NCI-H1105 (cell line): ENCODE data around the gene COG1.

ENCODE experiments used
- DNase-seq: peaks from one replicate; lab custom pipeline; 2025; lab: John Stamatoyannopoulos, UW

COG1 gene

DNA sequence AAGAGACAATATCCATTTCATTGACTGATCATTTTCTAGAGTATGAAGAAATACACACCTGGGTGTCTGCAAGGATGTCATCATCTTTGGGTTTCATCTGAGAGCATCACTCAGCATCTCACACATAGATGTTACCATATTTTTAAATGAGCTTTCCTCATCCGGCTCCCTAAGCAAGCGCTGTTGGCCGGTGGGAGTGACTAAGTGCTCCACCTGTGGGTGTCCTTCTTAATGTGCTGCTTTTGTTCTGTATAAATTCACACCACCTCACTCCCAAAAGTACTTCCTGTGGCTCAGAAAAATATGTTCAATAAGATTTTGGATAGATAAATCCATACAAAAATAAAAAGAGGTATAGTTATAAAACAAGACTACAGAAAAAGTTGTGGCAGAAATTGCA, 20.6 kb upstream of the COG1 start:
- DNase-seq = no peak

DNA sequence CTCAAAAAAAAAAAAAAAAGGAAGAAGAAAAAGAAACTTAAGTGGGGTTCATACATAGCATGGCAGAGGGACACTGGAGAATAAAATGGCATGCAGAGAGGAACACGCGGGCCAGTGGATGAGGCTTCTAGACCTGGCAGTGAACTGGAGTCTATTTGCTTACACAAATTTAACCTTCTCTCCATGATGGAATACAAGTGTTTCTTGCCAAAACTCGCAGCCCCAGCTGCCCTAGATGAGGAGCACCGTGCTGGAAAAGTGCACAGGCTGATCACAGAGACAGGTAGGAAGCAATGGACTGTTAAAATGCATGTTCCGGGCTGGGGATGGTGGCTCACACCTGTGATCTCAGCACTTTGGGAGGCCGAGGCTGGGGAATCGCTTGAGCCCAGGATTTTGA, 18.7 kb upstream of the COG1 start:
- no peak for DNase-seq

DNA sequence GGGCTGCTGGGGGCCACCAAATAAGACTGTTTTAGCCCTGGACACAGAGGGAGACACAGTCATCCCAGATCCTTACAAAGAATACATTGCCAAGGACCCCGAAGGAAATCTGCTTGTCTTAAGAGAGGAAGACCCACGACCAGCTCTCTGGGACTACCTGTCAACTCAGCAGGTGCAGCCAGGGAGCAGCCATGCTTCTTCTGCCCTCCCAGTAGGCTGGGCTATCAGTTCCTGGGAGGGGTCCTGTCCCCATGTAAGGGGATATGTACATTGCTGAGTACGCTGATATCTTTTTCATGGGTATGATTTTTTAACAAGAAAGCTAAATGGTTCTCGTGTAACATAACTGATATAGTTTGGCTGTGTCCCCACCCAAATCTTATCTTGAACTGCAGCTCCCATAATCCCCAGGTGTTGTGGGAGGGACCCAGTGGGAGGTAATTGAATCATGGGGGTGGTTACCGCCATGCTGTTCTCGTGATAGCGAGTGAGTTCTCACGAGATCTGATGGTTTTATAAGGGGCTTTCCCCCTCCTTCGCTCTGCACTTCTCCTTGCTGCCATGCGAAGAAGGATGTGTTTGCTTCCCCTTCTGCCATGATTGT, 16.8 kb upstream of the COG1 start:
- no peak for DNase-seq

DNA sequence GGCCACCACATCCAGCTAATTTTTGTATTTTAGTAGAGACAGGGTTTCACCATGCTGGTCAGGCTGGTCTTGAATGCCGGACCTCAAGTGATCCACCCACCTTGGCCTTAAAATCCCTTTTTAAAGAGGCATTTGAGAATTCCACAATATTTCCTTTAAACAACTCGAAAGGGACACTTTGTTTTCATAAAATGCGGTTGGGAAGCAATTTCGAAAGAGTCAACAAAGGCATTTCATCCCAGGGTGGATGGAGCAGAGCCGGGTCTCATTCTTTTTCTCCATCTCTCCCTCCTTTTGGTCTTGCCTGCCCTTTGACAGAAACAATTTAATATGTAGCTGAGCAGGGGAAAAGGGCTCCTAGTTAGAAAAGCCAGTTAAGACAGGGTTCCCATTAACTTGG, 13.5 kb upstream of the COG1 start:
- no peak for DNase-seq

DNA sequence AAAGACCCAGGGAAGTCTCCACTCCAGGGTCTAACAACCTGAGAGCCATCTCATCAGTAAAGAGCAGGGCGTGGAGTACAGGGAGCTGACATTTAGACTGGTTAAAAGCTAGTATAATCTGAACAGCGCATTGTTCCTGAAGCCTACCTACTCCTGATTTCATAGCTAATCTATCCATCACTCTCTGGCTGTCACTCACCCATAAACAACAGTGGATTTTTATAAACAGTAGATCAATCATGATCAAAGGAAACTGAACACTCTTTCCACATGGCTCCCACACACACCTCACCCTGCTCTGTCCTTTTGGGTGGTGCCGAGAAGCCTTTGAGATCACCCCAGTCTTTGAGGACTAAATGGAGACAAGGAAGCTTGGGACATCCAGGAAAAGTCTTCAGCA, 13.0 kb upstream of the COG1 start:
- DNase-seq = no peak

DNA sequence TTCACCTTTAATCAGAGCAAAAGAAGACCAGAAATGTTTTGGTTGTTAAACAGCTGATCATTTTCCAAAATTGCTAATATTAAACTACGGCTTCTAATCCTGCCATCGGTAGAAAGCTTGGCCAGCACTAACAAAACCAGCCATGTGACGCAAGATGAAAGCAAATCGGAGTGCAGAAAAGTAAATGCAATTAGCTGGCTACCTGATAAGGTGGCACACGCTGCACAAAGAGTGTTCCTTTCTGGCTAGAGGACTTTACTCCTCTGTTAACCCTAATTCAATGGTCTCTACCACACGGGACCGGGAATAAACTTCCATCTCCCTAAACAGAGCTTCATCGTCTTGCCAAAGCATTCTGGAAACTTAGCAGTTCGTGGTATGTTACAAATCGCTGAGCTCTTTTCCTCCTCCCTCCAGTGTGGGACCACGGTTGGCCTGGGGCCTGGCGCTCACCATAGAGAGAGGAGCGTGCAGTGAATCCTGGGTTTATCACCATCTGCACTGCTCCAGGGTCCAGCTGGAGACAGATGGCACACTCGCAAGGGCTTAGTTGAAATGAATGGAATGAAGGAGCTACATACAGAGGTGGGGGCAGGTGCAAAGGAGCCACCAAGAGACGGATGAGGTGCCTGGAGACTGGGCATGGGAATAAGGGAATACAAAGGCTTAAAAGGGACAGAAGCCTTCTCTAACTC, 10.1 kb upstream of the COG1 start:
- no peak for DNase-seq

DNA sequence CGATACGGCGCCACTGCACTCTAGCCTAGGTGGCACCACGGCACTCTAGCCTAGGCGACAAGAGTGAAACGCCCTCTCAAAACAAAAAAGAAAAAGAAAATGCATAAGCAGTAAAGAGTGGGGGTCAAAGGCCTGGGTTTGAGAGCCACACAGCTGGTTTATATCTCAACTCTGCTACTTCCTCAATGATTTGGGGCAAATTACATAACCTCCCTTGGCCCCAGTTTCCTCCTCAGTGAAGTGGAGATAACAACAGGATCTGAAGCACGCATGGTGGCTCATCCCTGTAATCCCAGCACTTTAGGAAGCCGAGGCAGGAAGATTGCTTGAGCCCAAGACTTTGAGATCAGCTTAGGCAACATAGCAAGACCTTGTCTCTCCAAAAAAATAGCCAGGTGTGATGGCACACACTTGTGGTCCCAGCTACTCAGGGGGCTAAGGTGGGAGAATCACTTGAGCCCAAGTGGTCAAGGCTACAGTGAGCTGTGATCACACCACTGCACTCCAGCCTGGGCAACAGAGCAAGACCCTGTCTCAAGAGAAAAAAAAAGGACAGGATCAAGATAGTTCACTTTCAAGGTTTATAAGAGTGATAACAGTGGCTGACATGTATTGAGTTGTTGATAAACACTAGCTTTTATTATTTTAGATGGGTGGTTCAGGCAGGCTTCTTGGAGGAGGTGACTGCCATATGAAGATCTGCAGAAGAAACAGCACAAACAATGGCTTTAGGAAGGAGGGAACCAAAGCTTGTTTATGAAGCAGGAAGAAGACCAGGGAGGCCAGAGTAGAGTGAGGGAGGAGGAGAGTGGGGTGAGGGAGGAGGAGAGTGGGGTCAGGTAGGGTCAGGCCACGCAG, 8.5 kb upstream of the COG1 start:
- no peak for DNase-seq

DNA sequence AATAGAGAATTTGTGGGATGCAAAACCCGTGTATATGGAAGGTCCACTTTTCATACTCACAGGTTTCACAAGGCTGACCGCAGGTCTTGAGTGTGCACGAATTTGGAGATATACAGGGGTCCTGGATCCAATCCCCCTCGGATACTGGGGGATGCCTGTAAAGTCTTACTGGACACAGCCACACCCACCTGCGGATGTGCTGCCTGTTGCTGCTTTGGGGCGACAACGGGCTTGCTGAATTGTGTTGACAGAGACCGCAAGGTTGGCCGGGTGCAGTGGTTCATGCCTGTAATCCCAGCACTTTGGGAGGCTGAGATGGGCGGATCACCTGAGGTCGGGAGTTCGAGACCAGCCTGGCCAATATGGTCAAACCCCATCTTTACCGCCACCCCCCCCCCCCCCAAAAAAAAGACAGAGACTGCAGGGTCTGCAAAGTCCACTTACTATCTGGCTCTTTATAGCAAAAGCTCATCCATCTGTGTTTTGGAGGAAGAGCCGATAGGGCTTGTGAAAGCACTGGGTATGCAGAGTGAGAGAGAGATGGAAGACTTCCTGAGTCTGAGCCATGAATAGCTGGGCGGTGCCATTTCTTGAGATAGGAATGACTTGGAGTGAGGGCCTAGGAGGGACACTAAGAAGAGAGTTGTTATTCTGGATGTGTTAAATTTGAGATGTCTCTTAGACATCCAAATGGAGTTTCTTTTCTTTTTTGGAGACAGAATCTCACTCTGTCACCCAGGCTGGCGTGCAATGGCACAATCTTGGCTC, 6.4 kb upstream of the COG1 start:
- no peak for DNase-seq

DNA sequence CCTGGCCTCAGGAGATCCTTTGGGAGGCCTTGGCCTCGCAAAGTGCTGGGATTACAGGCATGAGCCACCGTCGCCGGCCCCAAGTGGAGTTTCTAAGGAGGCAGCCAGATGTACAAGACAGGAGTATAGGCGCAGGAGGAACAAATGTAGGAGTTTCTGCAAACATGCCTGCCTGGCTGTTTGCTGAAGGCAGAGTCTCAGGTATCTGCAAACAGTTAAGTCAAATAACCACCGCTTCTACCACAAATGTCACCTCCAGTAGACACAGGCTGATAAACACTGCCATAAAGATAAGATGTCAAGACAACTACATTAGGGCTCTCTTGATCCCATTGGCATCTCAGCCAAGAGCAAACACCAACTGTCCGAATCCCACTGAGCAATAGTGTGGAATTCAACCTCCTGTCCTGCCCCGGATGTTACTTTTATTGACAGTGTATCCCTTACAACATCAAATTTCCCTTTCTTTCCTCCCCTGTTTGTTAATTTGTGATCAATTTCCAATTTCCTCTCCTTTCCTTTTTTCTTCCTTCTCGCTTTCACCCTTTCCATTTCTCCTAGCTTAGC, 5.6 kb upstream of the COG1 start:
- no peak for DNase-seq

DNA sequence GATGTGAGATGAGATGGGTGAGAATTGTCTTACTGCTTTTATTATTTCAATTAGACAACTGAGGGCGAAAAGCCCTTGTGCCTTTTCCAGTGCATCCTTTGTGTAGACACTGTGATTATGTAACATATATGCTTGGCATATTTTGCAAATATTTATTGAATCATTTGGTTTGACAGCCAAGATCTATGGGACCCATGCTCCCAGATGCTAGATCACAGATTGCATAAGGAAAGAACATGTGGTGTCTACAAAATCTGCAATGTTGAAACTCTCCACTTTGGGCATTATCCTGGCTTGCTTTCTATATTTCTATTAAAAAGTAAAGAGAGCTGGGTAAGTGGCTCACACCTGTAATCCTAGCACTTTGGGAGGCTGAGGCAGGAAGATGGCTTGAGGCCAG, 4.8 kb upstream of the COG1 start:
- DNase-seq = no peak

DNA sequence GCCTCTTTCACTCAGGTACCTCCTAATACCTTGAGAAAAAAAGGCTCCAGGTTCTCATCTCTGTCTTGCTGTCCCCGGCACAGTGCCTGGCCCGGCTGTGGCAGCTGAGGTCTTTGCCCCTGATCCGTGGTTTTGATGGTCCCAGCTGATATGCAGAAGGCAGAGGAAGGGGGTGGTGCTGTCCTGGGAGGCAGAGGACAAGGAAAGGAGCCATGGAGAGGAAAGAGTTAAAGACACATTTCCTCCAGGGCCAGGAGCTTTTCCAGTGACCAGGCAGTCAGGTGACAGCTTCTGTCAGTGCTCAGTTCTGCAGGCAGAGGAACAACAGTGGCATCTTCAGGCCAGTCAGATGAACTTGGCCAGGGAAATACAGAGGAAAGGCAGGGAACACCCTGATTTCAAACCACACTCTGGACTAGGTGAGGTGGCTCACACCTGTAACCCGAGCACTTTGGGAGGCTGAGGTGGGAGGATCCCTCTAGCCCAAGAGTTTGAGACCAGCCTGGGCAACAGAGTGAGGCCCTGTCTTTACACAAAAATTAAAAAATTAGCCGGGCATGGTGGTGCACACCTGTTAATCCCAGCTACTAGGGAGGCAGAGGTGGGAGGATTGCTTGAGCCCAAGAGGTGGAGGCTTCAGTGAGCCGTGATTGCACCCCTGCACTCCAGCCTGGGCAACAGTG, 3.3 kb upstream of the COG1 start:
- no peak for DNase-seq

DNA sequence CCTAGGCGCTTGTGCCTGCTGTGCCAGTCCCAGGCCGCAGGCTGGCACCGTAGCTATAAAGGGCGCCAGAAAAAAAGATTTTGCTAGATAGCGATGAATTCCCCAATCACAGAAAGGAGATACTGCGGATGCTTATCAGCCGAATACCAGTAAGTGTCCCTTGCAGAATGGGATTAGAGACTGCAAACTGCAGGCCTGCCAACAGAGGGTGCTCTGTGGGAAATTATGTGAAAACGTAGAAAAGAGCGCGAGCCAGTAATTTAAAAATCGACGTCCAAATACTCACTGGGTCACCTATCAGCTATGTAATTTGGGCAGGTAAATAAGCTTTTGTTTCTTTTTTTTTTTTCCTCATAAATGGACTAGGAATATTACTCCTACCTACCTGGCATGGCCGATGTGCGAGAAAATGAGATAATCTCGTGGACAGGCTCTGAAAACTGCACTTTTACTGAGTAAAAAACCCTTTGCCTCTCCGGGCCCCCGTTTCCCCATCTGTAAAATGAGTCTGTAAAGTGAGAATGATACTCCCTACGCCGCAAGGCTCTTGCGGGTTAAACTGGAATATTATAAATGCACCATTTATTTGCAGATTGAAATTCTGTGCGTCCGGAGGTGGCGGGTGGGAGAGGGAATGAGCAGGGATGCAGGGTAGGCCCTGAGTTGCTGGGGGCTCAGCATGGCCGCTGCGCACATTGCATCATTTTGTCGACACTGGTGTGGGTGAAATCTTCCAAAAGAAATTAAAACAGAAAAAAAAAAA, 1.2 kb upstream of the COG1 start:
- peak; percentile 39 for DNase-seq

DNA sequence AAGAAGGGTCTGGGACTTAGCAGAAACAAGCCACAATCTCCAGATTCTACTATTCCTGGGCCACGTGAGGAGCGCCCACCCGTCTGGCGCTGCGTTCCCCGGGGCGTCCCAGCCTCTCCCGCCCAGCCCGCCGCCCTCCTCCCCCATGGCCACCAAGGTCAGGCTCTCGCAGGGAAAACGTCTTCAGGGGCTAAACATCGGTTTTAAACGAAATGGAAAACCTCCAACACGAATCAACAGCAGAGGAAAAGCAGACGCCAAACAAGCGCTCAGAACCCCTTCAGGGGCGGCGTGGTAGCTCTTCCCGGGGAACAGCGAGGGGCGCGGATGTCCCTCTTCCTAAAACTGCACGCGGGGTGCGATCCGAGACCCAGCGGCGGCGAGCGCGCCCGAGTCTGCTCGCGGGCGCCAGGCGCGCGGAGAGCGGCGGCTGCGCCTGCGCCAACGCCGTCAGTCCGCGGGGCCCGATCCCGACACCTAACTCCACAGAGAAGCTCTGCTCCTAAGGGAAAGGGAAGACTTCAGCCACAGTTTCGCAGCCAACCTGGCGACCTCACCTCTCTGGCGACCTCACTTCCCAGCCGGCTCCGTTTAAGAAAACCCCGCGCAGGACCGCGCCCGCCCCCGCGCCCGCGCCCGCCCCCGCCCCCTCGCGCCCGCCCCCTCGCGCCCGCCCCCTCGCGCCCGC, 505 bp upstream of the COG1 start:
- DNase-seq = peak; percentile 50

DNA sequence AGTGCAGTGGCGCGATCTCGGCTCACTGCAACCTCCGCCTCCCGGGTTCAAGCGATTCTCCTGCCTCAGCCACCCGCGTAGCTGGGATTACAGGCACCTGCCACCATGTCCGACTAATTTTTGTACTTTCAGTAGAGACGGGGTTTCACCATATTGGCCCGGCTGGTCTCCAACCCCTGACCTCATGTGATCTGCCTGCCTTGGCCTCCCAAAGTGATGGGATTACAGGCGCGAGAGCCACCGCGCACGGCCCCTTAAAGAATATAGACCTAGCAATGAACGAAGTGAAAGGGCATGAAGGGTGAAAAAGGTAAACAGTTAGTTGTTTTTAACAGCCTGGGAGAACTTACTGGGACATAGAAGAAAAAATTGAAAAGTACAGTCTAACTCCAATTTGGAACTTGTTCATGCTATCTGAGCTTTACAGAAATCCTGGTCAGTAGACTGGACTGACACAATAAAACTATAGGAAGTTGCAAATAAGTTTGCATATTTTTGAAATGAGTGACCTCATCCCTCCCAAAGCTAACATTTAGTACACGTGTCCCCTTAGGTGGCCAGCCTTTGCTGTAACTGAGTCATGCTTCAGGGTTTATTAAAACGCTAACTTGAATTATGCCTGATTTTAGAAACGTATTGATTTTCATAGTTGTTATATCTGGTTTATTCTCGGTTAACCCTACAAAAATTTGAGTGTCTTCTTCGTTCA, 1.8 kb downstream of the COG1 start:
- DNase-seq = no peak

DNA sequence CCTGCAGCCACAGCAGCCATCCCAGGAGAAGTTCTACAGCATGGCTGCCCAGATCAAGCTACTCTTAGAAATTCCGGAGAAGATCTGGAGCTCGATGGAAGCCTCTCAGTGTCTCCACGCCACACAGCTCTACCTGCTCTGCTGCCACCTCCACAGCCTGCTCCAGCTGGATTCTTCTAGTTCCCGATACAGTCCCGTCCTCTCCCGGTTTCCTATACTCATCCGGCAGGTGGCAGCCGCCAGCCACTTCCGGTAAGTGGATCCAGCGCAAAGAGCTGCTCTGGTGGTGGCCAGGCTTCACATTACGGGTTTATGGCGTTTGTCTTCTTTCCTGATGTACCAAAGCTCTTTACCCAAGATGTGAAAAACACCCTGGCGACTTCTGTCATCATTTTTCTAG, 3.6 kb downstream of the COG1 start:
- no peak for DNase-seq

DNA sequence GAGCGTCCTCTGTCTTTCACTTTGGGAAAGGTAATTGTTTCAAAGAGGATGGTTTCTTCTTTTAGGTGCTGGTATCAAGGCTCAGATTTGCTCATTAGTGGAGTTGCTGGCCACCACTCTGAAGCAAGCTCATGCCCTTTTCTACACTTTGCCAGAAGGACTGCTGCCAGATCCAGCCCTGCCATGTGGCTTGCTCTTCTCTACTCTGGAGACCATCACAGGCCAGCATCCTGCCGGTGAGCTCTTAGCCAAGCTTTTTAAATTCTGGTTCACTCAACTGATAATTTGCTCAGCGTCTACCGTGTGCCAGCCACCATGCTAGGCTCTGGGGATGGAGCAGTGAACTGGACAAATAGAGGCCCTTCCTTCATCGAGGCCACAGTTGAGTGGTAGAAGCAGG, 4.3 kb downstream of the COG1 start:
- DNase-seq = no peak

DNA sequence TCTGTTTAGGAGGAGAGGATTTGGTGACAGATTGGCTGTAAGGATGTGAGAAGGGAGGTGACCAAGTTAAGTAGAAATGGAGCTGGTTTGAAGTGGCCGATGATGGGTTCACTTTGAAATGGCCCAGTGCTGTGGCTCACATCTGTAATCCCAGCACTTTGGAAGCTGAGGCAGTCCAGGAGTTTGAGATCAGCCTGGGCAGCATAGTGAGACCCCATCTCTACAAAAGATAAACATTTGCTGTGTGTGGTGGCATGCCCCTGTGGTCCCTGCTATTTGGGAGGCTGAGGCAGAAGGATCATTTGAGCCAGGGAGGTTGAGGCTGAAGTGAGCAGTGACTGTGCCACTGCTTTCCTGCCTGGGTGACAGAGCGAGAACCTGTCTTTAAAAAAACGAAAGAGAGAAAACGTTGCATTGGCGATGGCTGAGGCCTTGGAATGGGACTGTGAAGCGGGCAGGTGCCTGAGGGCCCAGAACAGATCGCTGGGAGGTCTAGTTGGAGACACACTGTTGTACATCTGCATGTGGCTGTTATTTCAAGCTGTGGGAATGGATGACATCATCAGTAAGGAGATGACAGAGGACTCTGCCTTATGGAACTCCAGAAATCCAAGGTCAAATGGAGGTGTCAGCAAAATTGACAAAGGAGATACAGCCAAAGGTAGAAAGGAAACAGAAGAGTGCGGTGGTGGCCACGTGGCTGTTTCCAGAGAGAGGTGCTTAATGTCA, 5.5 kb downstream of the COG1 start:
- DNase-seq = no peak

DNA sequence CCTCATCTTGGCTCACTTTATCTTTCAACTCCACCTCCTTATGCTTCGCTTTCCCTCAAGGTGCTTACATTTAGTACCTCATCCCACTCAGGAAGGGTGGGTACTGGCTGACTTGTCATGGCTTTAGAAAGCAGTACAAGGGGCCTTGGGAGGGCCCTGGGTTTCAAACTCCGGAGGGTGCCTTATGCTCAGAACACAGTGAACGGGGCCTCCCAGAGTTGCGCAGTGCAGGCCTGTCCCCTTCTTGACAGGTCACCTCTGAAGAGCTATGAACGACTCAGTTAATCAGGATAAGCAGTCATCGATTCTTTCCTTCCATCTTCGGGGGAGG, 6.0 kb downstream of the COG1 start:
- DNase-seq = no peak

DNA sequence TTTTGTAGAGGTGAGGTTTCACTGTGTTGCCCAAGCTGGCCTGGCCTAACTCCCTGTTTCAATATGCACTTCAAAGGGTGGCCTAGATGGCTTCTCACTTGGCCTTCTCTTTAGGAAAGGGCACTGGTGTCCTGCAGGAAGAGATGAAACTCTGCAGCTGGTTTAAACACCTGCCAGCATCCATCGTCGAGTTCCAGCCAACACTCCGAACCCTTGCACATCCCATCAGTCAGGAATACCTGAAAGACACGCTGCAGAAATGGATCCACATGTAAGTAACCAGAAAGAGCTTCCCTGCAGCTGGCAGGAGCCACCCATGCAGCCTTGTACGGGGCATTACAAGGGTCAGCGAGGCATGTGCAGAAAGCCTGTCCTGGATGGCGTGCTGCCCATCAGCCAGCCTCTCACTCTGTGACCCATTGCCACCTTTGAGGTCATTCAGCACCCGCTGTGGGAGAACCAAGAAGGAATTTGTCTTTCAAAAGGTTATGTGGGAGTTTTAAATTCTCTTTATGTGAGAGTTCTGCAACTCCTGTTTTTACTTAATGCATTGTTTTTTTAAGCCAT, 7.0 kb downstream of the COG1 start:
- no peak for DNase-seq
